Measurements from ENCODE around the gene ALK.

The ALK gene

DNA sequence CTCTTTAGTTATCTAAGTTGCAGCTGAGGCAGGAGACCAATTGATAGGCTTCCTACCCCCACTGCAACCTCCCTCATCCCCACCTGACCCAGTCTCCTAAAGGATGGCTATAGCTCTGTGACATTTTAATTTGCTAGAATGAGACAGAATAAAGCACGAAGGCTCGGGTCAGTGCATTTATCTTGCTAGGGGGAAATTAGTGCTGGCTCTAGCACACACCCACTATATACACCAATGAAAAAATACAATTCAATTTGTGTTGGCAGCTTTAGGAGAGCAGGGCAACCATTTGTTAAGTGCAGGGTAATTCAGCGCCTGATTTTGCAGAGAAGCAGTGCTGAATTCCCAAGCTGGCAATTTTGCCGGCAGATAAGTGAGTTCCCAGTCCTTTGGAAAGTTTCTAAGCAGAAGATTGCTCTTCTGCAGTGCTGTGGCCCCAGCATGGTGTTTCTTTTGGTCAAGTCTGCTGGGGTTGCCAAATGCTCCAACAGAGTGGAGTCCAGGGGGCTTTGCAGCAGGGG lies 346.0 kb downstream of the ALK start:
- no peaks in the 10 kb centered on the region for H4K20me1 ChIP-seq (ENCODE audit: insufficient read depth, low read length)

DNA sequence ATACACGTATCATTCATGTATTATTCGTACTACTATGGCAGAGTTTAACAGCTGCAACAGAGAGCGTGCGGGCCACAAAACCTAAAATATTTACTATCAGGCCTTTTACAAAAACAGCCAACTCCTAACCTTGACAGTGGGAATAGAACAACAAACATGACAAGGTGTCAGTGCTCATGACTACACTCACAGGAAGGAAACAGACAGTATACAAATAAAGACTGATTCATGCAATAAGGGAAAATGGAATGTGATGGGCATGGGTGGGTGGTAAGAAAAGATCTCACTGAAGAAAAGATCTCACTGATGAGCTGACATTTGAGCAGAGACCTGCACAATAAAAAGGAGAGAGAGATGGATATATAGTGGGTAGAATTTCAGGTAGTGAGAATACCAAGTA lies 347.8 kb downstream of the ALK start:
- no peaks in the 10 kb centered on the region for H3K9me2 ChIP-seq (ENCODE audit: low read depth, low read length)
- no peak overlapping the region for H2AFZ ChIP-seq (ENCODE audit: low read length)
- no peak overlapping the region for H3K4me3 ChIP-seq (ENCODE audit: low read depth, low read length, poor library complexity, severe bottlenecking)
- no peaks in the 10 kb centered on the region; the same call in 1 of the 2 replicates for H3K27me3 ChIP-seq (ENCODE audit: insufficient read depth, low read length)
- H3K36me3 ChIP-seq (ENCODE audit: insufficient read depth, low read length) = no peaks in the 10 kb centered on the region
- H3K79me2 ChIP-seq (ENCODE audit: insufficient read depth, low read length) = no peaks in the 10 kb centered on the region
- no peaks in the 10 kb centered on the region for H3K9me3 ChIP-seq (ENCODE audit: low read length)
- TF ChIP-seq EZH2 (IDR thresholded peaks at IDR 0.05; ENCODE audit: borderline replicate concordance, low read length) = no peak
- TF ChIP-seq, protein P1, sequence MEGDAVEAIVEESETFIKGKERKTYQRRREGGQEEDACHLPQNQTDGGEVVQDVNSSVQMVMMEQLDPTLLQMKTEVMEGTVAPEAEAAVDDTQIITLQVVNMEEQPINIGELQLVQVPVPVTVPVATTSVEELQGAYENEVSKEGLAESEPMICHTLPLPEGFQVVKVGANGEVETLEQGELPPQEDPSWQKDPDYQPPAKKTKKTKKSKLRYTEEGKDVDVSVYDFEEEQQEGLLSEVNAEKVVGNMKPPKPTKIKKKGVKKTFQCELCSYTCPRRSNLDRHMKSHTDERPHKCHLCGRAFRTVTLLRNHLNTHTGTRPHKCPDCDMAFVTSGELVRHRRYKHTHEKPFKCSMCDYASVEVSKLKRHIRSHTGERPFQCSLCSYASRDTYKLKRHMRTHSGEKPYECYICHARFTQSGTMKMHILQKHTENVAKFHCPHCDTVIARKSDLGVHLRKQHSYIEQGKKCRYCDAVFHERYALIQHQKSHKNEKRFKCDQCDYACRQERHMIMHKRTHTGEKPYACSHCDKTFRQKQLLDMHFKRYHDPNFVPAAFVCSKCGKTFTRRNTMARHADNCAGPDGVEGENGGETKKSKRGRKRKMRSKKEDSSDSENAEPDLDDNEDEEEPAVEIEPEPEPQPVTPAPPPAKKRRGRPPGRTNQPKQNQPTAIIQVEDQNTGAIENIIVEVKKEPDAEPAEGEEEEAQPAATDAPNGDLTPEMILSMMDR (IDR thresholded peaks at IDR 0.05; ENCODE audit: low read length) = no peak
- H4K20me1 ChIP-seq (ENCODE audit: insufficient read depth, low read length) = no peaks in the 10 kb centered on the region
- no peak overlapping the region for H3K9ac ChIP-seq (ENCODE audit: low read length)
- H3F3A ChIP-seq (ENCODE audit: insufficient read depth, low read length) = no peaks in the 10 kb centered on the region
- H3K4me2 ChIP-seq (ENCODE audit: low read length) = no peak overlapping the region
- H3K4me1 ChIP-seq (ENCODE audit: insufficient read depth, low read length, severe bottlenecking) = no peaks in the 10 kb centered on the region
- H3K27ac ChIP-seq (ENCODE audit: low read depth, low read length, poor library complexity, severe bottlenecking) = no peak overlapping the region

More for the DNA sequence above, 346.0 kb downstream of the ALK start:
- Histone ChIP-seq H2AFZ (ENCODE audit: low read length) (no peak overlapping the region), H3K4me1 (ENCODE audit: insufficient read depth, low read length, severe bottlenecking) (no peaks in the 10 kb centered on the region), H3K79me2 (ENCODE audit: insufficient read depth, low read length) (no peaks in the 10 kb centered on the region), H3K36me3 (ENCODE audit: insufficient read depth, low read length) (no peaks in the 10 kb centered on the region), H3K9ac (ENCODE audit: low read length) (no peak overlapping the region), H3K9me3 (ENCODE audit: low read length) (no peaks in the 10 kb centered on the region), H3K9me2 (ENCODE audit: low read depth, low read length) (no peaks in the 10 kb centered on the region), H3K4me3 (ENCODE audit: low read depth, low read length, poor library complexity, severe bottlenecking) (no peak overlapping the region), H3K27ac (ENCODE audit: low read depth, low read length, poor library complexity, severe bottlenecking) (no peak overlapping the region), H3K27me3 (ENCODE audit: insufficient read depth, low read length) (no peaks in the 10 kb centered on the region; the same call in 1 of the 2 replicates), H3F3A (ENCODE audit: insufficient read depth, low read length) (no peaks in the 10 kb centered on the region), H3K4me2 (ENCODE audit: low read length) (no peak overlapping the region)
- TF ChIP-seq EZH2 (IDR thresholded peaks at IDR 0.05; ENCODE audit: borderline replicate concordance, low read length) = no peak
- TF ChIP-seq, protein P1 (IDR thresholded peaks at IDR 0.05; ENCODE audit: low read length) = no peak

DNA sequence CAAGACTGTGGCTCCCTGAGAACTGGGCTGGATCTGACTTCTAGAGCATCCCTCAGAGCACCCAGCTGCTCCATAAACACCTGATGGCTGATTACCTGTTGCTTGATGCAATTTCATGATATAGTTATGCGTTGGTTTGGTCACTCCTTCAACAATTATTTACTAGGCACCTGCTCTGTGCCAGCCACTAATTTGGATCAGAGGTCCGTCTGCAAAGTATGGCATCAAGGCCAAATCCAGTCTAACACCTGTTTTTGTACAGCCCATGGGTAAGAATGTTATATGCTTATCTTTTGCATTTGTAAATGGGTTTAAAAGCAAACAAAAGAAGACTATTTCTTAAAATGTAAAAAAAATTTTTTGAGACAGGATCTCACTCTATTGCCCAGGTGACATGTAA lies 348.2 kb downstream of the ALK start:
- Histone ChIP-seq H3K9me3 (ENCODE audit: low read length) (no peaks in the 10 kb centered on the region), H3K27ac (ENCODE audit: low read depth, low read length, poor library complexity, severe bottlenecking) (no peak overlapping the region), H3K9me2 (ENCODE audit: low read depth, low read length) (no peaks in the 10 kb centered on the region), H3K4me3 (ENCODE audit: low read depth, low read length, poor library complexity, severe bottlenecking) (no peak overlapping the region), H3K79me2 (ENCODE audit: insufficient read depth, low read length) (no peaks in the 10 kb centered on the region), H3K4me2 (ENCODE audit: low read length) (no peak overlapping the region), H3F3A (ENCODE audit: insufficient read depth, low read length) (no peaks in the 10 kb centered on the region), H3K36me3 (ENCODE audit: insufficient read depth, low read length) (no peaks in the 10 kb centered on the region), H3K9ac (ENCODE audit: low read length) (no peak overlapping the region), H3K4me1 (ENCODE audit: insufficient read depth, low read length, severe bottlenecking) (no peaks in the 10 kb centered on the region), H4K20me1 (ENCODE audit: insufficient read depth, low read length) (no peaks in the 10 kb centered on the region), H3K27me3 (ENCODE audit: insufficient read depth, low read length) (no peaks in the 10 kb centered on the region; the same call in 1 of the 2 replicates), H2AFZ (ENCODE audit: low read length) (no peak overlapping the region)
- TF ChIP-seq EZH2 (IDR thresholded peaks at IDR 0.05; ENCODE audit: borderline replicate concordance, low read length) = no peak
- TF ChIP-seq, protein P1 (IDR thresholded peaks at IDR 0.05; ENCODE audit: low read length) = no peak
